PC-3 (cell line): ENCODE measurements around the gene DGKD. TPM values are rescaled to one million over a fixed set of nuclear protein-coding genes. Genes with fewer than 3 reads are reported as not detected.

Experiments used
- ATAC-seq: fragments of 200-7000 bp; cut with Tn5 transposase; 2 replicates; pipeline ENCODE4 v1.9.1; 2020; ENCODE audit warnings: mild to moderate bottlenecking, moderate library complexity
- BruUV-seq: library from RNA; stranded (reverse); fragments of 400-500 nt; replicated peaks from 2 replicates; lab custom pipeline; 2021; lab: Mats Ljungman, UMichigan
- CTCF ChIA-PET: fragments of 300-600 bp; sonication (Branson Sonifier 250); formaldehyde crosslinking; loops from one replicate; lab custom pipeline; 2022; ENCODE audit warnings: antibody characterized with exemption; lab: Charles Lee
- POLR2A ChIA-PET: fragments of 300-600 bp; sonication (Branson Sonifier 250); formaldehyde crosslinking; loops from one replicate; lab custom pipeline; 2022; ENCODE audit warnings: antibody characterized with exemption; ENCODE audit not compliant: unreplicated experiment; lab: Charles Lee
- DNase-seq: peaks from one replicate; pipeline ENCODE4 v3.0.0-alpha.2; 2015
- H2AFZ ChIP-seq: fragments of 300-600 bp; sonication (generic); 2 replicates; pipeline ENCODE4 v1.6.0; 2016; ENCODE audit warnings: antibody characterized with exemption, low read length
- H3F3A ChIP-seq: fragments of 300-600 bp; sonication (generic); one replicate; pipeline ENCODE4 v1.6.0; 2017; ENCODE audit warnings: antibody characterized with exemption, low read length, control low read depth, mild to moderate bottlenecking; ENCODE audit not compliant: unreplicated experiment
- H3K27ac ChIP-seq: fragments of 300-600 bp; sonication (generic); 2 replicates; pipeline ENCODE4 v1.5.1; 2016; ENCODE audit warnings: mild to moderate bottlenecking, low read length
- H3K27me3 ChIP-seq: fragments of 300-600 bp; sonication (generic); 2 replicates; pipeline ENCODE4 v1.6.1; 2016; ENCODE audit warnings: low read length, mixed read lengths
- H3K36me3 ChIP-seq: fragments of 300-600 bp; sonication (generic); 2 replicates; pipeline ENCODE4 v1.6.1; 2016; ENCODE audit warnings: low read depth, mixed run types, low read length, mixed read lengths
- H3K4me1 ChIP-seq: fragments of 300-600 bp; sonication (generic); 2 replicates; pipeline ENCODE4 v1.5.1; 2016; ENCODE audit warnings: low read length; ENCODE audit not compliant: insufficient read depth
- H3K4me2 ChIP-seq: fragments of 300-600 bp; sonication (generic); 2 replicates; pipeline ENCODE4 v1.6.0; 2016; ENCODE audit warnings: low read length
- H3K4me3 ChIP-seq: fragments of 300-600 bp; sonication (generic); 2 replicates; pipeline ENCODE4 v1.5.1; 2016; ENCODE audit warnings: mild to moderate bottlenecking, low read length, mixed read lengths
- H3K79me2 ChIP-seq: fragments of 300-600 bp; sonication (generic); 2 replicates; pipeline ENCODE4 v1.6.1; 2017; ENCODE audit warnings: low read length, mixed read lengths
- H3K9ac ChIP-seq: fragments of 300-600 bp; sonication (generic); 2 replicates; pipeline ENCODE4 v1.6.0; 2016; ENCODE audit warnings: mild to moderate bottlenecking, low read length
- H3K9me2 ChIP-seq: fragments of 300-600 bp; sonication (generic); replicated peaks from 2 replicates; pipeline ENCODE4 v1.6.1; 2016; ENCODE audit warnings: mixed run types, low read length, mixed read lengths
- H3K9me3 ChIP-seq: fragments of 300-600 bp; sonication (generic); 2 replicates; pipeline ENCODE4 v1.6.1; 2016; ENCODE audit warnings: low read length, mixed read lengths
- H4K20me1 ChIP-seq: fragments of 300-600 bp; sonication (generic); 2 replicates; pipeline ENCODE4 v1.6.1; 2016; ENCODE audit warnings: low read length, mixed read lengths
- EZH2 ChIP-seq: fragments of 300-600 bp; sonication (generic); IDR thresholded peaks from one replicate; pipeline ENCODE4 v1.6.1; 2017; ENCODE audit warnings: antibody characterized with exemption, mild to moderate bottlenecking, low read length; ENCODE audit not compliant: unreplicated experiment
- EZH2phosphoT487 ChIP-seq: fragments of 300-600 bp; sonication (generic); IDR thresholded peaks from 2 replicates; pipeline ENCODE4 v1.6.1; 2018; ENCODE audit warnings: mild to moderate bottlenecking, antibody characterized with exemption, low read length, borderline replicate concordance
- intact Hi-C: fragments of 100-400 bp; cut with micrococcal nuclease; formaldehyde crosslinking; loops from 2 replicates; pipeline ENCODE4 v1.9.0; 2023
- total RNA-seq: library from RNA; depleted of rRNA; stranded (reverse); fragments of >200 nt; gene quantifications from 2 replicates; pipeline ENCODE4 v1.2.3, GENCODE V29; 2014
- TF ChIP-seq, protein P1 (sequence below): fragments of 300-600 bp; sonication (generic); conservative IDR thresholded peaks from 2 replicates; pipeline ENCODE4 v1.5.1; 2017; ENCODE audit warnings: antibody characterized with exemption, low read depth, mild to moderate bottlenecking, low read length

DGKD gene
- total RNA-seq, 1 experiment from 2014 or later = 23.3 TPM

DNA sequence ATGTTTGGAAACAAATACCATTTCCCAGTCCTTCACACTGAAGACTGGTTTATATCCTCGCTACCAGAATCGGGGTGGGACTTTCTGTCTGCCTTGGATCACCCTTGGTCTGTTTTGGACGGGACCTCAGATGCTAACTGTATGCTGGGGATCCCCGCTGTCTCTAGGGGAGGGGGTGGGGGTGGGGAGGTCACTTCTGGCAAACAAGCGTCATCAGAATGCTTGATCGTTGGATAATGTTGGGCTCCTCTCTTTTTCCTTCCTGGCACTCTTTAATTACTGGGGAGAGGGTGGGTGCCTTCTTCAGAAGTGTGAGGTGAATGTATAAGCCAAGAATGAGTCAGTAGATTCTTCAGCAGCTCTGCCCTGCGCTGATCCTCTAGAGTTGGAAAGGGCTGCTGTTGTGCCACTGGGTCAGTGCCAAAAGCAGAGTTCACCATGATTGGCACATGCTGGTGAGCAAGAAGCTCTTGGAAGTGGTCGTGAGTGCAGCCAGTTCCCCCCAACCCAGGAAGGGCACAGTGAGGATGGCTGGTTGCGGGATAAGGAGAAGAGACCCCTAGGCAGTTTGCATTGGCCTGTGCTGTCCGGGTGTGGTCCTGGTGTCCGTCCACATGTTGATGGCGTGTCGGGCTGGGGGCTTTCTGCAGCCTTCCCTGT lies 32.2 kb downstream of the DGKD start:
- no peak overlapping the region for H3K9ac ChIP-seq
- peaks cover 64% of the 10 kb centered on the region for H3K79me2 ChIP-seq
- ChIA-PET CTCF (no interaction called here), POLR2A (no interaction called here)
- H3K27ac ChIP-seq = no peak overlapping the region
- no peak for DNase-seq
- H2AFZ ChIP-seq = no peak overlapping the region
- H3K36me3 ChIP-seq = peaks cover 3% of the 10 kb centered on the region; the same call in 1 of the 2 replicates
- no peaks in the 10 kb centered on the region for H3F3A ChIP-seq
- H3K27me3 ChIP-seq = no peaks in the 10 kb centered on the region
- no peaks in the 10 kb centered on the region for H4K20me1 ChIP-seq
- ATAC-seq = no peak
- H3K9me2 ChIP-seq = no peaks in the 10 kb centered on the region
- no peak overlapping the region for H3K4me3 ChIP-seq
- H3K9me3 ChIP-seq = no peaks in the 10 kb centered on the region
- intact Hi-C loops = no loop called here
- H3K4me2 ChIP-seq = no peak overlapping the region
- TF ChIP-seq EZH2 (no peak), EZH2phosphoT487 (no peak)
- TF ChIP-seq, protein P1, sequence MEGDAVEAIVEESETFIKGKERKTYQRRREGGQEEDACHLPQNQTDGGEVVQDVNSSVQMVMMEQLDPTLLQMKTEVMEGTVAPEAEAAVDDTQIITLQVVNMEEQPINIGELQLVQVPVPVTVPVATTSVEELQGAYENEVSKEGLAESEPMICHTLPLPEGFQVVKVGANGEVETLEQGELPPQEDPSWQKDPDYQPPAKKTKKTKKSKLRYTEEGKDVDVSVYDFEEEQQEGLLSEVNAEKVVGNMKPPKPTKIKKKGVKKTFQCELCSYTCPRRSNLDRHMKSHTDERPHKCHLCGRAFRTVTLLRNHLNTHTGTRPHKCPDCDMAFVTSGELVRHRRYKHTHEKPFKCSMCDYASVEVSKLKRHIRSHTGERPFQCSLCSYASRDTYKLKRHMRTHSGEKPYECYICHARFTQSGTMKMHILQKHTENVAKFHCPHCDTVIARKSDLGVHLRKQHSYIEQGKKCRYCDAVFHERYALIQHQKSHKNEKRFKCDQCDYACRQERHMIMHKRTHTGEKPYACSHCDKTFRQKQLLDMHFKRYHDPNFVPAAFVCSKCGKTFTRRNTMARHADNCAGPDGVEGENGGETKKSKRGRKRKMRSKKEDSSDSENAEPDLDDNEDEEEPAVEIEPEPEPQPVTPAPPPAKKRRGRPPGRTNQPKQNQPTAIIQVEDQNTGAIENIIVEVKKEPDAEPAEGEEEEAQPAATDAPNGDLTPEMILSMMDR = no peak
- no TSS peak for BruUV-seq
- peaks cover 42% of the 10 kb centered on the region for H3K4me1 ChIP-seq

DNA sequence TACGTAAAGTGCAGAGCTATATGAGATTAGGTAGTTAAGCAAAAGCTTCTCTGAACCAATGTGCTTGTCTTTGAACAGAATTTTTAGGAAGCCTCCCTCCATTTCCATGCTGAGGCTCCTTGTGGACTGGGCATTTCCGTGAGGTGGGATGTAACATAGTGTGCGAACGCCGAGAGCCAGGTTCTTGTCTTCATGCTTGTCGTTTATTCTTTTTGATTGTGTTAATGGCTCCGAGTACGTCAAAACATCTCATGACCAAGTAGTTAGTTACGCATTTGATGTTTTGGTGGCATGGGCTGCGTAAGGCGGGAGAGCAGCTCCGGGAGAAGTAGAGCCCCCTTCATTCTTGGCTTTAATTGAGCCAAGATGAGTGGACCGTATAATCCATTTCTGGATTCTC lies 32.9 kb downstream of the DGKD start:
- Histone ChIP-seq H3F3A (no peaks in the 10 kb centered on the region), H3K79me2 (peaks cover 60% of the 10 kb centered on the region), H3K9ac (no peak overlapping the region), H4K20me1 (no peaks in the 10 kb centered on the region), H3K9me3 (no peaks in the 10 kb centered on the region), H3K4me2 (no peak overlapping the region), H3K4me3 (no peak overlapping the region), H3K27me3 (no peaks in the 10 kb centered on the region), H3K36me3 (peaks cover 3% of the 10 kb centered on the region; the same call in 1 of the 2 replicates), H3K9me2 (no peaks in the 10 kb centered on the region), H3K27ac (no peak overlapping the region), H2AFZ (no peak overlapping the region), H3K4me1 (peaks cover 36% of the 10 kb centered on the region)
- no peak for ATAC-seq
- POLR2A ChIA-PET = no interaction called here
- intact Hi-C loops = no loop called here
- CTCF ChIA-PET = no interaction called here
- no peak for DNase-seq
- no peak for TF ChIP-seq EZH2
- TF ChIP-seq, protein P1 = no peak
- no peak for TF ChIP-seq EZH2phosphoT487
- no TSS peak for BruUV-seq

DNA sequence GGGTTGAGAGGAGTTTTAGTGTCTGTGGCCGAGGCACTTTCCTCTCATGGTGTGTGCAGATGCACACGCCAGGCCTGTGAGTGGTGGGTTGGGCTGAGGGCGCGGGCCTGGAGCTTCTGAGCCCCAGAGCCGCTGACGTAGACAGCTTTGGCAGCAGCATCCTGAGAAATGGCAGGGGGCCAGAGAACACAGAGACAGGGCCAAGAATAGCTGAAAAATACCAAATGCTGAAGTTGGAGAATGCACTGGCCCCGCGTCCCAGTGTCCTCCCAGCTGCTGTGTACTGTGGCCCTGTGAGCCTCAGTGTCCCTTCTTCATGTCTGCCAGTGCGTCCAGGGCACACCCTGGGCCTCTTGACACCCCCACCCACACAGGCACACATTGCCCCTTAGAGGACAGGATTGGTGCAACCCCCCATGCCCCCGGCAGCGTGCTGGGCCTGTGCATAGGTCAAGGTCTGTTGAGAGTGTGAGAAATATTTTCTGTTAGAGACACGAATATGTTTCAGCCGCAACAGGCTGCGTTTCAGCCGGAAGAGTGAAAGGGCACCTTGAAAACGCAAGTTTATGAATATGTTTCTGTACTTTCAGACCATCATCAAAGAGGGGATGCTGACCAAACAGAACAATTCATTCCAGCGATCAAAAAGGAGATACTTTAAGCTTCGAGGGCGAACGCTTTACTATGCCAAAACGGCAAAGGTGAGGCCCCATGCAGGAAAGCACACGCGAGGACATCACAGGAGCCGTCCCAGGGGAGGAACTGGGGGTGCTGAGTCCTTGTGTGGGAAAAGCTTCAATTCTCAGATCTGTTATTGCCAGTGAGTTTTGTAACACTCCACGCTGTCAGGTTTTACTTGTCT lies 33.6 kb downstream of the DGKD start:
- H4K20me1 ChIP-seq = no peaks in the 10 kb centered on the region
- H3K27ac ChIP-seq = no peak overlapping the region
- BruUV-seq = no TSS peak
- H3K4me2 ChIP-seq = no peak overlapping the region
- H3K27me3 ChIP-seq = no peaks in the 10 kb centered on the region
- ChIA-PET CTCF (no interaction called here), POLR2A (no interaction called here)
- H3K4me3 ChIP-seq = no peak overlapping the region
- no peaks in the 10 kb centered on the region for H3F3A ChIP-seq
- peaks cover 3% of the 10 kb centered on the region; the same call in 1 of the 2 replicates for H3K36me3 ChIP-seq
- DNase-seq (no peak), ATAC-seq (no peak)
- intact Hi-C loops = no loop called here
- peaks cover 54% of the 10 kb centered on the region for H3K79me2 ChIP-seq
- H3K9me3 ChIP-seq = no peaks in the 10 kb centered on the region
- TF ChIP-seq EZH2phosphoT487 = no peak
- H3K9me2 ChIP-seq = no peaks in the 10 kb centered on the region
- no peak overlapping the region for H2AFZ ChIP-seq
- H3K9ac ChIP-seq = no peak overlapping the region
- H3K4me1 ChIP-seq = peaks cover 30% of the 10 kb centered on the region
